PC-3 (cell line): ENCODE data around the gene ZFYVE28. TPM values are rescaled to one million over a fixed set of nuclear protein-coding genes. Genes with fewer than 3 reads are reported as not detected.

ENCODE experiments used
- ATAC-seq: fragments of 200-7000 bp; cut with Tn5 transposase; 2 replicates; pipeline ENCODE4 v1.9.1; 2020; ENCODE audit warnings: mild to moderate bottlenecking, moderate library complexity
- BruUV-seq: library from RNA; stranded (reverse); fragments of 400-500 nt; replicated peaks from 2 replicates; lab custom pipeline; 2021; lab: Mats Ljungman, UMichigan
- CTCF ChIA-PET: fragments of 300-600 bp; sonication (Branson Sonifier 250); formaldehyde crosslinking; loops from one replicate; lab custom pipeline; 2022; ENCODE audit warnings: antibody characterized with exemption; lab: Charles Lee
- POLR2A ChIA-PET: fragments of 300-600 bp; sonication (Branson Sonifier 250); formaldehyde crosslinking; loops from one replicate; lab custom pipeline; 2022; ENCODE audit warnings: antibody characterized with exemption; ENCODE audit not compliant: unreplicated experiment; lab: Charles Lee
- DNase-seq: peaks from one replicate; pipeline ENCODE4 v3.0.0-alpha.2; 2015
- H2AFZ ChIP-seq: fragments of 300-600 bp; sonication (generic); 2 replicates; pipeline ENCODE4 v1.6.0; 2016; ENCODE audit warnings: antibody characterized with exemption, low read length
- H3F3A ChIP-seq: fragments of 300-600 bp; sonication (generic); one replicate; pipeline ENCODE4 v1.6.0; 2017; ENCODE audit warnings: antibody characterized with exemption, low read length, control low read depth, mild to moderate bottlenecking; ENCODE audit not compliant: unreplicated experiment
- H3K27ac ChIP-seq: fragments of 300-600 bp; sonication (generic); 2 replicates; pipeline ENCODE4 v1.5.1; 2016; ENCODE audit warnings: mild to moderate bottlenecking, low read length
- H3K27me3 ChIP-seq: fragments of 300-600 bp; sonication (generic); 2 replicates; pipeline ENCODE4 v1.6.1; 2016; ENCODE audit warnings: low read length, mixed read lengths
- H3K36me3 ChIP-seq: fragments of 300-600 bp; sonication (generic); 2 replicates; pipeline ENCODE4 v1.6.1; 2016; ENCODE audit warnings: low read depth, mixed run types, low read length, mixed read lengths
- H3K4me1 ChIP-seq: fragments of 300-600 bp; sonication (generic); 2 replicates; pipeline ENCODE4 v1.5.1; 2016; ENCODE audit warnings: low read length; ENCODE audit not compliant: insufficient read depth
- H3K4me2 ChIP-seq: fragments of 300-600 bp; sonication (generic); 2 replicates; pipeline ENCODE4 v1.6.0; 2016; ENCODE audit warnings: low read length
- H3K4me3 ChIP-seq: fragments of 300-600 bp; sonication (generic); 2 replicates; pipeline ENCODE4 v1.5.1; 2016; ENCODE audit warnings: mild to moderate bottlenecking, low read length, mixed read lengths
- H3K79me2 ChIP-seq: fragments of 300-600 bp; sonication (generic); 2 replicates; pipeline ENCODE4 v1.6.1; 2017; ENCODE audit warnings: low read length, mixed read lengths
- H3K9ac ChIP-seq: fragments of 300-600 bp; sonication (generic); 2 replicates; pipeline ENCODE4 v1.6.0; 2016; ENCODE audit warnings: mild to moderate bottlenecking, low read length
- H3K9me2 ChIP-seq: fragments of 300-600 bp; sonication (generic); replicated peaks from 2 replicates; pipeline ENCODE4 v1.6.1; 2016; ENCODE audit warnings: mixed run types, low read length, mixed read lengths
- H3K9me3 ChIP-seq: fragments of 300-600 bp; sonication (generic); 2 replicates; pipeline ENCODE4 v1.6.1; 2016; ENCODE audit warnings: low read length, mixed read lengths
- H4K20me1 ChIP-seq: fragments of 300-600 bp; sonication (generic); 2 replicates; pipeline ENCODE4 v1.6.1; 2016; ENCODE audit warnings: low read length, mixed read lengths
- EZH2 ChIP-seq: fragments of 300-600 bp; sonication (generic); IDR thresholded peaks from one replicate; pipeline ENCODE4 v1.6.1; 2017; ENCODE audit warnings: antibody characterized with exemption, mild to moderate bottlenecking, low read length; ENCODE audit not compliant: unreplicated experiment
- EZH2phosphoT487 ChIP-seq: fragments of 300-600 bp; sonication (generic); IDR thresholded peaks from 2 replicates; pipeline ENCODE4 v1.6.1; 2018; ENCODE audit warnings: mild to moderate bottlenecking, antibody characterized with exemption, low read length, borderline replicate concordance
- intact Hi-C: fragments of 100-400 bp; cut with micrococcal nuclease; formaldehyde crosslinking; loops from 2 replicates; pipeline ENCODE4 v1.9.0; 2023
- total RNA-seq: library from RNA; depleted of rRNA; stranded (reverse); fragments of >200 nt; gene quantifications from 2 replicates; pipeline ENCODE4 v1.2.3, GENCODE V29; 2014
- TF ChIP-seq, protein P1 (sequence below): fragments of 300-600 bp; sonication (generic); conservative IDR thresholded peaks from 2 replicates; pipeline ENCODE4 v1.5.1; 2017; ENCODE audit warnings: antibody characterized with exemption, low read depth, mild to moderate bottlenecking, low read length

The ZFYVE28 gene
- total RNA-seq, 1 experiment from 2014 or later = 8.0 TPM

GRCh38 chr4:2395584-2395983 is 22.9 kb downstream of the ZFYVE28 start:
- H3K79me2 ChIP-seq = no peaks in the 10 kb centered on the region
- intact Hi-C loops = no loop called here
- no peak overlapping the region for H3K27ac ChIP-seq
- no peak overlapping the region for H2AFZ ChIP-seq
- no peak overlapping the region for H3K4me2 ChIP-seq
- no peak overlapping the region for H3K4me3 ChIP-seq
- BruUV-seq = no TSS peak
- H3K9me3 ChIP-seq = no peaks in the 10 kb centered on the region
- no peaks in the 10 kb centered on the region for H3K4me1 ChIP-seq
- H3F3A ChIP-seq = no peaks in the 10 kb centered on the region
- no peaks in the 10 kb centered on the region for H3K9me2 ChIP-seq
- TF ChIP-seq, protein P1, sequence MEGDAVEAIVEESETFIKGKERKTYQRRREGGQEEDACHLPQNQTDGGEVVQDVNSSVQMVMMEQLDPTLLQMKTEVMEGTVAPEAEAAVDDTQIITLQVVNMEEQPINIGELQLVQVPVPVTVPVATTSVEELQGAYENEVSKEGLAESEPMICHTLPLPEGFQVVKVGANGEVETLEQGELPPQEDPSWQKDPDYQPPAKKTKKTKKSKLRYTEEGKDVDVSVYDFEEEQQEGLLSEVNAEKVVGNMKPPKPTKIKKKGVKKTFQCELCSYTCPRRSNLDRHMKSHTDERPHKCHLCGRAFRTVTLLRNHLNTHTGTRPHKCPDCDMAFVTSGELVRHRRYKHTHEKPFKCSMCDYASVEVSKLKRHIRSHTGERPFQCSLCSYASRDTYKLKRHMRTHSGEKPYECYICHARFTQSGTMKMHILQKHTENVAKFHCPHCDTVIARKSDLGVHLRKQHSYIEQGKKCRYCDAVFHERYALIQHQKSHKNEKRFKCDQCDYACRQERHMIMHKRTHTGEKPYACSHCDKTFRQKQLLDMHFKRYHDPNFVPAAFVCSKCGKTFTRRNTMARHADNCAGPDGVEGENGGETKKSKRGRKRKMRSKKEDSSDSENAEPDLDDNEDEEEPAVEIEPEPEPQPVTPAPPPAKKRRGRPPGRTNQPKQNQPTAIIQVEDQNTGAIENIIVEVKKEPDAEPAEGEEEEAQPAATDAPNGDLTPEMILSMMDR = no peak
- TF ChIP-seq EZH2 (no peak), EZH2phosphoT487 (no peak)
- H3K36me3 ChIP-seq = no peaks in the 10 kb centered on the region
- H3K27me3 ChIP-seq = no peaks in the 10 kb centered on the region
- H4K20me1 ChIP-seq = no peaks in the 10 kb centered on the region
- ChIA-PET POLR2A (no interaction called here), CTCF (no interaction called here)
- no peak overlapping the region for H3K9ac ChIP-seq
- no peak for ATAC-seq
- no peak for DNase-seq

- H3K27ac ChIP-seq = no peak overlapping the region
- no peaks in the 10 kb centered on the region for H4K20me1 ChIP-seq
- ChIA-PET CTCF (no interaction called here), POLR2A (no interaction called here)
- no peak for TF ChIP-seq EZH2phosphoT487
- TF ChIP-seq, protein P1 = no peak
- no peak for TF ChIP-seq EZH2
- DNase-seq (no peak), ATAC-seq (no peak)
- no peak overlapping the region for H3K4me3 ChIP-seq
- H2AFZ ChIP-seq = no peak overlapping the region
- no peaks in the 10 kb centered on the region for H3K36me3 ChIP-seq
- H3K9me3 ChIP-seq = no peaks in the 10 kb centered on the region
- H3K27me3 ChIP-seq = no peaks in the 10 kb centered on the region
- H3F3A ChIP-seq = no peaks in the 10 kb centered on the region
- no peaks in the 10 kb centered on the region for H3K4me1 ChIP-seq
- H3K79me2 ChIP-seq = no peaks in the 10 kb centered on the region
- no peaks in the 10 kb centered on the region for H3K9me2 ChIP-seq
- intact Hi-C loops = no loop called here
- no TSS peak for BruUV-seq
- H3K9ac ChIP-seq = no peak overlapping the region
- no peak overlapping the region for H3K4me2 ChIP-seq
Measured at GRCh38 chr4:2395038-2395437, 23.4 kb downstream of the ZFYVE28 start.

DNA sequence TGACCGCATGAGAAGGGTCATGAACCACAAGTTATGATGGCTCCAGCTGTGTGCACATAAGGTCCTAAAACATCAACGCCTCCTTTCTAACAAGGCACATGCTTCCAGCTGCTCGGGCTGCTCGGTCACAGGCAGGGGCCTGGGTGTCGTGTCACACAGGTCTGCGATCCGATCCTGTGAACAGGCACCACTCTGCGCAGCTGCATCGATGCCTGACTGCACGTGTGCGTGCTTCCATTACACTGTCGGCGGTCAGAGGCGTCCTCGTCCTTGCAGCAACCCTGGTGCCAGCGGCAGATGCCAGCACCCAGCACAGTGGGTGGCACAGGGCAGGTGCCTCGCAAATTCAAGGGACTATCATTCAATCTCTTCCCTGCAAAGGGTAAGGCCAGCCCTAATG is 23.9 kb downstream of the ZFYVE28 start:
- H3K4me3 ChIP-seq = no peak overlapping the region

More for the DNA sequence above, 23.9 kb downstream of the ZFYVE28 start:
- no peak for ATAC-seq
- CTCF ChIA-PET = no interaction called here
- POLR2A ChIA-PET = no interaction called here
- TF ChIP-seq EZH2 = no peak
- TF ChIP-seq EZH2phosphoT487 = no peak
- TF ChIP-seq, protein P1 = no peak
- Histone ChIP-seq H3K9me2 (no peaks in the 10 kb centered on the region), H3K4me2 (no peak overlapping the region), H3K9me3 (no peaks in the 10 kb centered on the region), H2AFZ (no peak overlapping the region), H3K27me3 (no peaks in the 10 kb centered on the region), H3K4me1 (no peaks in the 10 kb centered on the region), H3K27ac (no peak overlapping the region), H3K79me2 (no peaks in the 10 kb centered on the region), H4K20me1 (no peaks in the 10 kb centered on the region), H3F3A (no peaks in the 10 kb centered on the region), H3K36me3 (no peaks in the 10 kb centered on the region), H3K9ac (no peak overlapping the region)
- no TSS peak for BruUV-seq
- DNase-seq = no peak
- intact Hi-C loops = no loop called here
